Mesenchymal stem cell (in vitro differentiated cells and primary cell): ENCODE results near the gene PSMD1.

Experiments
- DNase-seq: peaks from one replicate; pipeline ENCODE4 v3.0.0-alpha.2; 2013
- H2AFZ ChIP-seq: one replicate; pipeline ENCODE4 v1.6.1; 2013; ENCODE audit warnings: low read depth, mild to moderate bottlenecking, control low read depth, inconsistent platforms, low read length, moderate library complexity
- H2AK5ac ChIP-seq: 2 replicates; pipeline ENCODE4 v1.6.1; 2013; ENCODE audit warnings: low read length, moderate library complexity, mild to moderate bottlenecking, inconsistent platforms; ENCODE audit not compliant: severe bottlenecking
- H2BK120ac ChIP-seq: one replicate; pipeline ENCODE4 v1.6.1; 2013; ENCODE audit warnings: low read depth, mild to moderate bottlenecking, inconsistent platforms, low read length, moderate library complexity
- H2BK12ac ChIP-seq, 2 experiments: one replicate each; pipeline ENCODE4 v1.6.1; 2013; ENCODE audit warnings: inconsistent platforms in 2 of 2, low read length in 2 of 2, mild to moderate bottlenecking in 2 of 2, moderate library complexity in 2 of 2, control low read depth in 1 of 2
- H2BK15ac ChIP-seq: one replicate; pipeline ENCODE4 v1.6.1; 2013; ENCODE audit warnings: mild to moderate bottlenecking, low read depth, inconsistent platforms; ENCODE audit not compliant: poor library complexity, severe bottlenecking
- H2BK5ac ChIP-seq: 2 replicates; pipeline ENCODE4 v1.6.1; 2013; ENCODE audit warnings: low read depth, mild to moderate bottlenecking, low read length, control low read depth, inconsistent platforms; ENCODE audit not compliant: poor library complexity, severe bottlenecking
- H3K14ac ChIP-seq, 2 experiments: one replicate each; pipeline ENCODE4 v1.6.1; 2013; ENCODE audit warnings: inconsistent platforms in 2 of 2, low read length in 2 of 2, control low read depth in 1 of 2, mild to moderate bottlenecking in 1 of 2, moderate library complexity in 1 of 2
- H3K18ac ChIP-seq, 2 experiments: one replicate each; pipeline ENCODE4 v1.6.1; 2013; ENCODE audit warnings: inconsistent platforms in 2 of 2, low read length in 2 of 2, control low read depth in 1 of 2, low read depth in 1 of 2, mild to moderate bottlenecking in 1 of 2
- H3K23ac ChIP-seq, 2 experiments: one replicate each; pipeline ENCODE4 v1.6.1; 2013; ENCODE audit warnings: inconsistent platforms in 2 of 2, low read length in 2 of 2, mild to moderate bottlenecking in 2 of 2, moderate library complexity in 2 of 2, control low read depth in 1 of 2
- H3K27ac ChIP-seq: 2 replicates; pipeline ENCODE4 v1.5.1; 2013; ENCODE audit warnings: mild to moderate bottlenecking, moderate library complexity, low read length, control low read depth, inconsistent platforms; ENCODE audit not compliant: poor library complexity, severe bottlenecking
- H3K27me3 ChIP-seq, 2 experiments: 2 replicates each; pipeline versions ENCODE4 v1.6.1 to v1.7.0; 2013; ENCODE audit warnings: low read length in 2 of 2, mild to moderate bottlenecking in 2 of 2, moderate library complexity in 2 of 2, control low read depth in 1 of 2, inconsistent platforms in 1 of 2; ENCODE audit not compliant: control insufficient read depth in 1 of 2, insufficient read depth in 1 of 2
- H3K36me3 ChIP-seq, 2 experiments: 2 replicates each; pipeline versions ENCODE4 v1.6.1 to v1.7.0; 2013; ENCODE audit warnings: low read length in 2 of 2, control low read depth in 1 of 2, inconsistent platforms in 1 of 2, low read depth in 1 of 2, mild to moderate bottlenecking in 1 of 2; ENCODE audit not compliant: insufficient read depth in 2 of 2, control insufficient read depth in 1 of 2
- H3K4ac ChIP-seq, 2 experiments: one replicate each; pipeline ENCODE4 v1.6.1; 2013; ENCODE audit warnings: inconsistent platforms in 2 of 2, low read length in 2 of 2, mild to moderate bottlenecking in 2 of 2, moderate library complexity in 2 of 2, control low read depth in 1 of 2, low read depth in 1 of 2
- H3K4me1 ChIP-seq: 2 replicates; pipeline ENCODE4 v1.6.1; 2013; ENCODE audit warnings: low read depth, low read length, control low read depth; ENCODE audit not compliant: control insufficient read depth, insufficient read depth
- H3K4me2 ChIP-seq: 2 replicates; pipeline ENCODE4 v1.6.1; 2013; ENCODE audit warnings: low read length, mild to moderate bottlenecking, inconsistent platforms; ENCODE audit not compliant: poor library complexity, severe bottlenecking
- H3K4me3 ChIP-seq, 2 experiments: 2 replicates each; pipeline versions ENCODE4 v1.5.1 to v1.7.0; 2013; ENCODE audit warnings: low read length in 2 of 2, mild to moderate bottlenecking in 2 of 2, control low read depth in 1 of 2, low read depth in 1 of 2; ENCODE audit not compliant: insufficient read depth in 1 of 2
- H3K79me1 ChIP-seq: replicated peaks from 2 replicates; pipeline ENCODE4 v1.6.1; 2013; ENCODE audit warnings: mild to moderate bottlenecking, control low read depth, low read length, inconsistent platforms; ENCODE audit not compliant: poor library complexity, severe bottlenecking
- H3K9ac ChIP-seq: 2 replicates; pipeline ENCODE4 v1.7.0; 2013; ENCODE audit warnings: mild to moderate bottlenecking, low read length, moderate library complexity
- H3K9me3 ChIP-seq: 2 replicates; pipeline ENCODE4 v1.7.0; 2013; ENCODE audit warnings: mild to moderate bottlenecking, low read length; ENCODE audit not compliant: control insufficient read depth
- H4K8ac ChIP-seq: one replicate; pipeline ENCODE4 v1.6.1; 2013; ENCODE audit warnings: inconsistent platforms, mild to moderate bottlenecking, low read length, moderate library complexity
- H4K91ac ChIP-seq: one replicate; pipeline ENCODE4 v1.6.1; 2013; ENCODE audit warnings: mild to moderate bottlenecking, low read length, inconsistent platforms
- WGBS: methylation state at CpG from one replicate; pipeline ENCODE4 v1.1.7; 2013; ENCODE audit warnings: mixed read lengths; 5-methylcytosine and 5-hydroxymethylcytosine counted together

PSMD1 gene

DNA sequence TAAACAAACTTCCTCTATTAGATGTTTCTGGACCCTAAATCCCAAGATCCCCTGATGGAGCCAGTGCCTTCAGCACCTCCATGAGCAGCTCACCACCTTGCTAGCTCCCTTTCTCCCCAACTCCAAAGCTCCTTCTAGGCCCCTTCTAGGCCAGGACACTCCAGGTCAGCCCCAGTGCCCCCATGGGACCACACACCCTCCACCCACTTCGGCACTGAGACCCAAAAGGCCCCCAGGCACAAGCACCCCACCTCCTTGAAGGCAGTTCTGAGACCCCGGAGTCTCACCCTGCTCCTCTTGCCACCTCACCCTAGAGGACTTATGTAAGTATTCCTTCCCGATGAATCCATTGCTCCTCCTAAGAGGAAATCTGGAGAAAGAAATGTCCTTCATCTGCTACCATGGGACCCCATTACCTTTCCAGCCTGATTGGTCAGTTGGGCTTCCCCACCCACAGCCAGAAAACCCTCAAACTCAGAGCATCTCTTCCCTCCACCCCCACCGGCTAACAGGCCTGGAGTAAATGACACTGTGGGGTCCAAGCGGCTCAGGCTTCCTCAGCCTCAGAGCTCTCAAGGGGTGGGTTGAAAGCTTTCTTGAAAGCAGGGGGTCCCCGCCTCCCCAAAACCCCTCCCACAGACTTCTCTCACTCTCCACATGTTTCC, 132.0 kb downstream of the PSMD1 start:
- Histone ChIP-seq H3K14ac (peak overlapping the region in 1 of 2 experiments; percentile 68), H3K79me1 (no peaks in the 10 kb centered on the region), H3K27me3 (no peaks in the 10 kb centered on the region), H3K27ac (no peak overlapping the region), H3K9ac (no peak overlapping the region), H3K36me3 (no peaks in the 10 kb centered on the region), H3K18ac (peak overlapping the region; percentile 93), H2BK15ac (peak overlapping the region; percentile 85), H2BK12ac (peak overlapping the region; percentile 71 to 99), H3K9me3 (no peaks in the 10 kb centered on the region), H2AFZ (no peak overlapping the region), H3K23ac (no peak overlapping the region), H3K4me2 (no peak overlapping the region), H4K91ac (peak overlapping the region; percentile 87), H4K8ac (peak overlapping the region; percentile 97), H2BK5ac (no peak overlapping the region), H3K4me1 (peaks cover 35% of the 10 kb centered on the region), H2BK120ac (peak overlapping the region; percentile 99), H3K4me3 (no peak overlapping the region), H3K4ac (peak overlapping the region; percentile 81 to 93), H2AK5ac (peak overlapping the region; percentile 83)
- DNase-seq = no peak
- WGBS = 97% methylated on average over 4 of the region's 6 CpGs

DNA sequence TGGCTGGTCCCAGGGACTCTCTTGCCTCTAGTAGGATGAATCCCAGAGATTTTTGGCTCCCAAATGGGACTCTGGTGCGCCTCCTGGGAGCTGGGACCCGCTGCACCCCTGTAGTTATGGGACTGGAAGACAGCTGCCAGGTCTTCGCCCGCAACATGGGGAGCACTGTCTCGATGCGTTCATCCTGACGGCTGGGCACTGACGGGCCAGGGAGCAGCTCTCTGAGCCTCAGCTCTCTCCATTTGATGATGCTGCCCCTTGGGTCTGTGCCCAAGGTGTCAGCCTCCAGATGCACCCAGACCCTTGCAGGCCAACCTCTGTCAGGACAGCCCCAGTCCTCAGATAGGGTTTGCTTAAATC, 132.5 kb downstream of the PSMD1 start:
- Histone ChIP-seq H2BK12ac (peak overlapping the region; percentile 71 to 99), H2BK15ac (peak overlapping the region; percentile 29), H3K79me1 (no peaks in the 10 kb centered on the region), H3K18ac (peak overlapping the region; percentile 85 to 93), H3K27me3 (no peaks in the 10 kb centered on the region), H4K8ac (peak overlapping the region; percentile 5), H3K23ac (no peak overlapping the region), H3K4me2 (no peak overlapping the region), H2AK5ac (peak overlapping the region; percentile 83), H3K4me1 (peaks cover 35% of the 10 kb centered on the region), H3K4ac (peak overlapping the region; percentile 16 to 93), H3K27ac (no peak overlapping the region), H4K91ac (peak overlapping the region; percentile 67), H3K4me3 (no peak overlapping the region), H3K36me3 (no peaks in the 10 kb centered on the region), H2BK120ac (peak overlapping the region; percentile 99), H2AFZ (no peak overlapping the region), H3K9ac (peak overlapping the region; percentile 86), H2BK5ac (no peak overlapping the region), H3K9me3 (no peaks in the 10 kb centered on the region), H3K14ac (no peak overlapping the region)
- WGBS = 96% methylated on average over 8 of the region's 8 CpGs
- DNase-seq = no peak

DNA sequence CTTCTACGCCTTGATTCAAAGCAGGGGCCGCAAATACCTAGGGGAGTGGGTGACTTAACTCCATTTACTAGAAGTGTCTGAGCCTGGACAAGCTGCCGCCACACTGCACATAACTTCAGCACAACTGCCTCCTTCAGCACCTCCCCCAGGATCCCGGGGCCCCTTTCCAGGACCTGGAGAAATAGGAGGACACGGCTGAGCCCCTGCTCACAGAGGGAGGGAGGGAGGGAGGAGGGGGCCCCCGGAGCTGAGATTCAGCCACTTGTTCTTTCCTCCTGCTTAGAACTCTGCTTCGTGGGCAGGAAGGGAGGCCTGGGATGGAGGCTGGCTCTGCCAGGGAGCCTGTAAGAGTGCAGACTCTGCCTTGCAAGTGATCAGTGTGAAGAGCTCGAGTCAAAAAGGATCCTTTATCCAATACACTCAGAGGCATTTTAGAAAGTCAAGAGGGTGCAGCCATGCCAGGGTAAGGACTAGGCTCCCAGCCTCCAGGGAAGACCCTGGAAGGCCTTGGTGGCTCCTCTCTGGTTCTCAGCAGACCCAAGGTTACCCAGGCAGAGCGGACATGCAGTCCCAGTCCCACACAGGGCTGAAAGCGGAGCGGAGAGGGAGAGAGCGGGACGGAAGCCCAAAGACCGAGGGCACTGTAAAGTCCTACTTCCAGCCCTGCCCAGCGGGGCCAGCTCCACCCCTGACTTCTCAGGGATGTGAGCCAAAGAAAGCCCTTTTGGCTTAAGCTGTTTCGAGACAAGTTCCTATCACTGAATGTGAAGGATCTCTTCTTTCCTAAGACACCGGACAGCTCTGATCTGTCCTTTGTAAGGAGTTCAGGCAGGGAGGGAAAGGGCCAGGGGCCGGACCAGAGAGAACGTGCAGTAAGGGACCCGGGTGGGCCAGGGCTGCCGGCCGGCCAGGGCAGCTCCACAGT, 133.2 kb downstream of the PSMD1 start:
- H2BK120ac ChIP-seq = peak overlapping the region; percentile 99
- DNase-seq = peak; percentile 66
- H2BK5ac ChIP-seq = peak overlapping the region; percentile 90
- 64% methylated on average over 21 of the region's 22 CpGs for WGBS
- H2BK12ac ChIP-seq = peak overlapping the region; percentile 71 to 99
- peak overlapping the region; percentile 84 for H2BK15ac ChIP-seq
- H2AFZ ChIP-seq = no peak overlapping the region
- peak overlapping the region; percentile 88 to 93 for H3K4ac ChIP-seq
- peak overlapping the region; percentile 96 for H3K18ac ChIP-seq
- peak overlapping the region; percentile 92 for H3K27ac ChIP-seq
- peaks cover 35% of the 10 kb centered on the region for H3K4me1 ChIP-seq
- H3K4me3 ChIP-seq = peak overlapping the region in 1 of 2 experiments; percentile 65
- peak overlapping the region in 1 of 2 experiments; percentile 60 for H3K23ac ChIP-seq
- H3K14ac ChIP-seq = peak overlapping the region in 1 of 2 experiments; percentile 45
- no peaks in the 10 kb centered on the region for H3K27me3 ChIP-seq
- H4K8ac ChIP-seq = peak overlapping the region; percentile 82
- no peaks in the 10 kb centered on the region for H3K79me1 ChIP-seq
- peak overlapping the region; percentile 20 for H3K4me2 ChIP-seq
- no peaks in the 10 kb centered on the region for H3K36me3 ChIP-seq
- no peaks in the 10 kb centered on the region for H3K9me3 ChIP-seq
- peak overlapping the region; percentile 86 for H3K9ac ChIP-seq
- H2AK5ac ChIP-seq = peak overlapping the region; percentile 37
- peak overlapping the region; percentile 84 for H4K91ac ChIP-seq
